Keratinocyte (primary cell): Measurements from ENCODE around the gene WDR12.

Experiments
- CTCF ChIP-seq, 3 experiments: IDR thresholded peaks in 1 of 3; conservative IDR thresholded peaks in 1 of 3; optimal IDR thresholded peaks in 1 of 3; 2 replicates in 2 of 3; 3 replicates in 1 of 3; pipeline versions ENCODE3 to v1.5.1; 2011; ENCODE audit warnings: low read length in 3 of 3, mild to moderate bottlenecking in 3 of 3, moderate library complexity in 2 of 3, control low read depth in 1 of 3, inconsistent platforms in 1 of 3; ENCODE audit not compliant: insufficient read depth in 2 of 3; ENCODE audit errors: extremely low read depth in 1 of 3
- EZH2 ChIP-seq: IDR thresholded peaks from one replicate; pipeline ENCODE4 v1.6.1; 2012; ENCODE audit warnings: inconsistent platforms, mild to moderate bottlenecking, low read length, moderate library complexity

- TF ChIP-seq CTCF (optimal IDR thresholded peaks at IDR 0.05 in 1 of 3, IDR thresholded peaks at IDR 0.05 in 1 of 3, conservative IDR thresholded peaks at IDR 0.05 in 1 of 3; ENCODE audit: extremely low read depth in 1 of 3, insufficient read depth in 2 of 3, low read length in 3 of 3) = no peak
- no peak for TF ChIP-seq EZH2
Observed at GRCh38 chr2:202848813-202849212, 62.7 kb downstream of the WDR12 start.
